ENCODE measurements around the gene BAIAP2L2. TPM values are rescaled to one million over a fixed set of nuclear protein-coding genes. Genes with fewer than 3 reads are reported as not detected.

The BAIAP2L2 gene
- total and polyA plus RNA-seq, 2 of the 4 experiments (the other 2 are of a cell fraction): 0.18 to 0.46 TPM

DNA sequence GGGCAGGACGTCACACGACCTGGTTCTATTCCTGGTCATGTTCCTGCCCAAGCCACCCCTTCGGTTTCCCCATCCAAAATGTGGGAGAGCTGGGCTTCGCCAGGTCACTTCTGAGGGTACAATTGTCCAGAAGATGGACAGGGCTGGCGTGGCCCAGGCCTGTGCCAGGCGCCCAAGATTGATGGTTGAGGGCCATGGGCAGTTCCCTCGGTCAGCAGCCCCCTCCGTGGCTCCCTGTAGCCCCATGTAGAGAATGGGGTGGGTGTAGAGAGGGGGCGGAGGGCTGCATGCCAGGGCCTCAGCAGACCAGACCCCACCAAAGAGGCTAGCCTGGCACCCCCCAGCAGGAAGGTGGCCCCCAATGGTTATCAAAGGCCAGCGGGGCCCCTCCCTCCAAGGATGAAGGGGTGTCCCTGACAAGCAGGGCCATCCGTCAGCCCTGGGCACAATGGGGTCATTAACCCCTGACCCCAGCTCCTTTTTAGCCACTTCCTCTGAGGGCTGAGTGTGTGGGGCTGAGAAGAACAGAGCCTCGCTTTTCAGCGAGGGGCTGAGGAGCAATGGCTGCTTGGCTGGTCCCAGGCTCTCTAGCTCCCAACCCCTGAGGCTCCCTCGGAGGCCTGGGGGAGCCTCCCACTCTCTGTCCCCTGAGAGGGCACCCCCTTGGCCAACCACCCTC is 64.3 kb downstream of the BAIAP2L2 start:
- H3K4me2 ChIP-seq (ENCODE audit: low read depth, low read length): no peak overlapping the region
- H2BK120ac ChIP-seq (ENCODE audit: low read depth, low read length): peak overlapping the region; percentile 83
- H3K18ac ChIP-seq (ENCODE audit: low read depth, low read length): no peak overlapping the region
- H2AFZ ChIP-seq (replicated peaks; ENCODE audit: low read length, poor library complexity): peak overlapping the region; percentile 67
- H3K9ac ChIP-seq (ENCODE audit: low read depth, low read length): no peak overlapping the region
- no peak overlapping the region for H4K8ac ChIP-seq (ENCODE audit: low read depth in 2 of 2, low read length in 2 of 2)
- H3K36me3 ChIP-seq (ENCODE audit: control insufficient read depth, insufficient read depth, low read length): no peaks in the 10 kb centered on the region
- H3K14ac ChIP-seq (replicated peaks; ENCODE audit: low read depth, low read length): no peak overlapping the region; the same call in 1 of the 2 replicates
- WGBS, 2 experiments (ENCODE audit: extremely low coverage in 2 of 2, insufficient read length in 1 of 2): no CpG with 5 or more reads among the region's 14 CpGs
- H2AK9ac ChIP-seq (replicated peaks; ENCODE audit: low read depth, low read length, poor library complexity): peak overlapping the region; percentile 28
- H3K4ac ChIP-seq (ENCODE audit: low read depth, low read length): peak overlapping the region; percentile 19; the same call in 1 of the 2 replicates
- in situ Hi-C loops (cut with MboI; ENCODE audit: low sequenced_read_pairs) (no loop called here), intact Hi-C loops (cut with micrococcal nuclease) (no loop called here), dilution Hi-C loops (cut with HindIII; ENCODE audit: low sequenced_read_pairs, unreplicated experiment) (no loop called here)
- CTCF ChIA-PET: no interaction called here
- no peak overlapping the region for H3K56ac ChIP-seq (ENCODE audit: extremely low read depth, insufficient read depth, low read length)
- BruUV-seq (replicated peaks): no TSS peak
- no peak overlapping the region for H3K4me3 ChIP-seq (ENCODE audit: insufficient read depth, low read depth, low read length)
- no peak overlapping the region for H2BK5ac ChIP-seq (ENCODE audit: low read depth, low read length, poor library complexity, severe bottlenecking)
- H3K9me1 ChIP-seq (ENCODE audit: insufficient read depth, low read length): 0 out of 2 replicates have a peak, but pooled peaks cover 2% of the 10 kb centered on the region
- peaks cover 2% of the 10 kb centered on the region for H3K4me1 ChIP-seq (ENCODE audit: control insufficient read depth, insufficient read depth, low read length)
- peak overlapping the region; percentile 12; the same call in 1 of the 2 replicates for H2BK20ac ChIP-seq (ENCODE audit: low read depth, low read length)
- H4K91ac ChIP-seq (ENCODE audit: insufficient read depth, low read depth, low read length): peak overlapping the region; percentile 34; the same call in 1 of the 2 replicates
- no peaks in the 10 kb centered on the region for H3K79me1 ChIP-seq (ENCODE audit: low read depth in 1 of 2, low read length in 2 of 2)
- H3K27me3 ChIP-seq (ENCODE audit: control insufficient read depth, insufficient read depth, low read length): peaks cover 5% of the 10 kb centered on the region; the same call in 1 of the 2 replicates
- POLR2A ChIA-PET (ENCODE audit: unreplicated experiment): no interaction called here
- no peak overlapping the region for H3K27ac ChIP-seq (ENCODE audit: insufficient read depth, low read length)
- H2AK5ac ChIP-seq (ENCODE audit: low read depth, low read length): peak overlapping the region; percentile 43; the same call in 1 of the 2 replicates
- TF ChIP-seq BHLHE40 (IDR thresholded peaks at IDR 0.05; ENCODE audit: low read depth, low read length) (no peak), RFX5 (IDR thresholded peaks at IDR 0.05; ENCODE audit: low read depth, low read length) (no peak), POLR2A (IDR thresholded peaks at IDR 0.05; ENCODE audit: low read depth, low read length) (no peak), CEBPB (IDR thresholded peaks at IDR 0.05; ENCODE audit: low read depth, low read length) (no peak), FOS (IDR thresholded peaks at IDR 0.05; ENCODE audit: low read depth, low read length) (no peak)
- TF ChIP-seq, protein P1, sequence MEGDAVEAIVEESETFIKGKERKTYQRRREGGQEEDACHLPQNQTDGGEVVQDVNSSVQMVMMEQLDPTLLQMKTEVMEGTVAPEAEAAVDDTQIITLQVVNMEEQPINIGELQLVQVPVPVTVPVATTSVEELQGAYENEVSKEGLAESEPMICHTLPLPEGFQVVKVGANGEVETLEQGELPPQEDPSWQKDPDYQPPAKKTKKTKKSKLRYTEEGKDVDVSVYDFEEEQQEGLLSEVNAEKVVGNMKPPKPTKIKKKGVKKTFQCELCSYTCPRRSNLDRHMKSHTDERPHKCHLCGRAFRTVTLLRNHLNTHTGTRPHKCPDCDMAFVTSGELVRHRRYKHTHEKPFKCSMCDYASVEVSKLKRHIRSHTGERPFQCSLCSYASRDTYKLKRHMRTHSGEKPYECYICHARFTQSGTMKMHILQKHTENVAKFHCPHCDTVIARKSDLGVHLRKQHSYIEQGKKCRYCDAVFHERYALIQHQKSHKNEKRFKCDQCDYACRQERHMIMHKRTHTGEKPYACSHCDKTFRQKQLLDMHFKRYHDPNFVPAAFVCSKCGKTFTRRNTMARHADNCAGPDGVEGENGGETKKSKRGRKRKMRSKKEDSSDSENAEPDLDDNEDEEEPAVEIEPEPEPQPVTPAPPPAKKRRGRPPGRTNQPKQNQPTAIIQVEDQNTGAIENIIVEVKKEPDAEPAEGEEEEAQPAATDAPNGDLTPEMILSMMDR (conservative IDR thresholded peaks at IDR 0.05; ENCODE audit: low read depth, low read length): no peak
- TF ChIP-seq, protein P2, sequence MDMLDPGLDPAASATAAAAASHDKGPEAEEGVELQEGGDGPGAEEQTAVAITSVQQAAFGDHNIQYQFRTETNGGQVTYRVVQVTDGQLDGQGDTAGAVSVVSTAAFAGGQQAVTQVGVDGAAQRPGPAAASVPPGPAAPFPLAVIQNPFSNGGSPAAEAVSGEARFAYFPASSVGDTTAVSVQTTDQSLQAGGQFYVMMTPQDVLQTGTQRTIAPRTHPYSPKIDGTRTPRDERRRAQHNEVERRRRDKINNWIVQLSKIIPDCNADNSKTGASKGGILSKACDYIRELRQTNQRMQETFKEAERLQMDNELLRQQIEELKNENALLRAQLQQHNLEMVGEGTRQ (IDR thresholded peaks at IDR 0.05; ENCODE audit: low read depth, low read length): no peak
- no peak overlapping the region for H3K23ac ChIP-seq (ENCODE audit: low read depth, low read length)
- ATAC-seq (ENCODE audit: low read depth): no peak
- H2BK15ac ChIP-seq (ENCODE audit: low read depth, low read length): no peak overlapping the region
- H4K5ac ChIP-seq (ENCODE audit: low read depth, low read length): no peak overlapping the region
- H3K9me3 ChIP-seq (ENCODE audit: control insufficient read depth, insufficient read depth, low read length): no peaks in the 10 kb centered on the region
- H4K20me1 ChIP-seq (ENCODE audit: insufficient read depth, low read length): no peaks in the 10 kb centered on the region
- DNase-seq: no peak

Data from IMR-90 (cell line).